DOHH2 (cell line): ENCODE data around the gene TMEM267.
"Not testable (repeated sequence)": the region's sequence is repeated elsewhere in the genome, so short reads cannot be mapped to it uniquely, and the experiment has no call there.

Experiments used
- H3F3A ChIP-seq: fragments of 200-600 bp; sonication (generic), shearing (Covaris generic); 2 replicates; pipeline ENCODE4 v1.6.0; 2016; ENCODE audit warnings: antibody characterized with exemption, mild to moderate bottlenecking; ENCODE audit not compliant: control insufficient read depth, insufficient read depth
- H3K27ac ChIP-seq: fragments of 200-600 bp; sonication (generic); 2 replicates; pipeline ENCODE4 v1.5.1; 2014; ENCODE audit warnings: low read depth, mild to moderate bottlenecking, low read length, moderate library complexity
- H3K27me3 ChIP-seq: fragments of 200-600 bp; sonication (generic); 2 replicates; pipeline ENCODE4 v1.6.1; 2014; ENCODE audit warnings: mild to moderate bottlenecking, low read length, mixed read lengths; ENCODE audit not compliant: control insufficient read depth
- H3K36me3 ChIP-seq: fragments of 200-600 bp; sonication (generic); 2 replicates; pipeline ENCODE4 v1.6.1; 2014; ENCODE audit warnings: mild to moderate bottlenecking, low read length, moderate library complexity, mixed read lengths; ENCODE audit not compliant: control insufficient read depth
- H3K4me1 ChIP-seq: fragments of 200-600 bp; sonication (generic); 2 replicates; pipeline ENCODE4 v1.6.1; 2014; ENCODE audit warnings: mild to moderate bottlenecking, low read length, mixed read lengths; ENCODE audit not compliant: control insufficient read depth
- H3K4me2 ChIP-seq: fragments of 200-600 bp; sonication (generic); 2 replicates; pipeline ENCODE4 v1.6.0; 2014; ENCODE audit warnings: mild to moderate bottlenecking, low read length, moderate library complexity
- H3K4me3 ChIP-seq: fragments of 200-600 bp; sonication (generic); 2 replicates; pipeline ENCODE4 v1.5.1; 2014; ENCODE audit warnings: mild to moderate bottlenecking, low read length, mixed read lengths
- H3K79me2 ChIP-seq: fragments of 200-600 bp; sonication (generic); 2 replicates; pipeline ENCODE4 v1.6.1; 2014; ENCODE audit warnings: mild to moderate bottlenecking, low read length, mixed read lengths; ENCODE audit not compliant: control insufficient read depth
- H3K9me2 ChIP-seq: fragments of 200-600 bp; sonication (generic); replicated peaks from 2 replicates; pipeline ENCODE4 v1.6.1; 2014; ENCODE audit warnings: mild to moderate bottlenecking, low read length, mixed read lengths; ENCODE audit not compliant: control insufficient read depth
- H3K9me3 ChIP-seq: fragments of 200-600 bp; sonication (generic); 2 replicates; pipeline ENCODE4 v1.6.1; 2014; ENCODE audit warnings: antibody characterized with exemption, low read length, mixed read lengths; ENCODE audit not compliant: control insufficient read depth, insufficient read depth
- H4K20me1 ChIP-seq: fragments of 200-600 bp; sonication (generic); 2 replicates; pipeline ENCODE4 v1.6.0; 2014; ENCODE audit warnings: low read depth, mild to moderate bottlenecking, antibody characterized with exemption, low read length, moderate library complexity; ENCODE audit not compliant: control insufficient read depth, insufficient read depth
- CTCF ChIP-seq: fragments of 200-600 bp; sonication (generic); IDR thresholded peaks from one replicate; pipeline ENCODE4 v1.5.1; 2014; ENCODE audit warnings: antibody characterized with exemption, mild to moderate bottlenecking, low read depth, low read length; ENCODE audit not compliant: poor library complexity, severe bottlenecking
- EZH2phosphoT487 ChIP-seq: fragments of 200-600 bp; sonication (generic); IDR thresholded peaks from 2 replicates; pipeline ENCODE4 v1.6.1; 2017; ENCODE audit warnings: borderline replicate concordance, mild to moderate bottlenecking, antibody characterized with exemption, low read length, moderate library complexity, mixed read lengths

The TMEM267 gene

GRCh38 chr5:43469671-43470391, 13.8 kb downstream of the TMEM267 start:
- no peaks in the 10 kb centered on the region for H3K27me3 ChIP-seq
- TF ChIP-seq EZH2phosphoT487, result no peak
- no peak for TF ChIP-seq CTCF
- no peaks in the 10 kb centered on the region for H3K9me2 ChIP-seq
- H4K20me1 ChIP-seq, result no peaks in the 10 kb centered on the region
- H3K9me3 ChIP-seq, result peaks cover 28% of the 10 kb centered on the region
- no peak overlapping the region for H3K4me3 ChIP-seq
- peaks cover 37% of the 10 kb centered on the region for H3K36me3 ChIP-seq
- peaks cover 24% of the 10 kb centered on the region for H3K79me2 ChIP-seq
- no peaks in the 10 kb centered on the region for H3F3A ChIP-seq
- H3K27ac ChIP-seq, result no peak overlapping the region
- no peak overlapping the region for H3K4me2 ChIP-seq
- H3K4me1 ChIP-seq, result no peaks in the 10 kb centered on the region

DNA sequence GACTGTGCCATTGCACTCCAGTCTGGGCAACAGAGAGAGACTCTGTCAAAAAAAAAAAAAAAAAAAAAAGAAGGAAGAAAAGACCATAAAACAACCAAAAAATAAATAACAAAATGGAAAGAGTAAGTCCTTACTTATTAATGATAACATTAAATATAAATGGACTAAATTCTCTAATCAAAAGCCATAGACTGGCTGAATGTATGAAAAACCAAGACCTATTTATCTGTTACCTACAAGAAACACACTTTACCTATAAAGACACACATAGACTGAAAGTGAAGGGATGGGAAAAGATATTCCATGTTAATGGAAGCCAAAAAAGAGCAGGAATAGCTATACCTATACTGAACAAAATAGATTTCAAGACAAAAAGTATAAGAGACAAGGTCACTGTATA, 16.6 kb downstream of the TMEM267 start:
- H3K36me3 ChIP-seq, result peaks cover 36% of the 10 kb centered on the region
- H4K20me1 ChIP-seq, result no peaks in the 10 kb centered on the region
- no peaks in the 10 kb centered on the region for H3K9me2 ChIP-seq
- no peaks in the 10 kb centered on the region for H3K4me1 ChIP-seq
- no peaks in the 10 kb centered on the region for H3K27me3 ChIP-seq
- no peak overlapping the region for H3K4me3 ChIP-seq
- H3K4me2 ChIP-seq, result no peak overlapping the region
- TF ChIP-seq CTCF (no peak), EZH2phosphoT487 (no peak)
- H3K9me3 ChIP-seq, result peaks cover 24% of the 10 kb centered on the region
- no peaks in the 10 kb centered on the region for H3F3A ChIP-seq
- H3K27ac ChIP-seq, result no peak overlapping the region
- H3K79me2 ChIP-seq, result peaks cover 24% of the 10 kb centered on the region

GRCh38 chr5:43465455-43465854, 18.2 kb downstream of the TMEM267 start:
- H3K4me3 ChIP-seq, result not testable (repeated sequence)

GRCh38 chr5:43461066-43461465, 22.6 kb downstream of the TMEM267 start:
- H4K20me1 ChIP-seq, result no peaks in the 10 kb centered on the region
- H3K36me3 ChIP-seq, result peaks cover 33% of the 10 kb centered on the region
- no peaks in the 10 kb centered on the region for H3K4me1 ChIP-seq
- no peak for TF ChIP-seq EZH2phosphoT487
- TF ChIP-seq CTCF, result no peak
- H3K4me3 ChIP-seq, result no peak overlapping the region
- H3K79me2 ChIP-seq, result peaks cover 16% of the 10 kb centered on the region
- H3F3A ChIP-seq, result no peaks in the 10 kb centered on the region
- H3K9me2 ChIP-seq, result no peaks in the 10 kb centered on the region
- no peak overlapping the region for H3K4me2 ChIP-seq
- peaks cover 14% of the 10 kb centered on the region for H3K9me3 ChIP-seq
- H3K27me3 ChIP-seq, result no peaks in the 10 kb centered on the region
- H3K27ac ChIP-seq, result no peak overlapping the region

More at GRCh38 chr5:43465455-43465854, 18.2 kb downstream of the TMEM267 start:
- not testable (repeated sequence) for H3K27ac ChIP-seq, H3K4me1 ChIP-seq, H3K9me2 ChIP-seq, H3K4me2 ChIP-seq, H4K20me1 ChIP-seq, H3K27me3 ChIP-seq, H3F3A ChIP-seq
- peaks cover 23% of the 10 kb centered on the region for H3K79me2 ChIP-seq
- peaks cover 24% of the 10 kb centered on the region for H3K9me3 ChIP-seq
- H3K36me3 ChIP-seq, result peaks cover 45% of the 10 kb centered on the region
